ENCODE results near the gene ZNF839.

DNA sequence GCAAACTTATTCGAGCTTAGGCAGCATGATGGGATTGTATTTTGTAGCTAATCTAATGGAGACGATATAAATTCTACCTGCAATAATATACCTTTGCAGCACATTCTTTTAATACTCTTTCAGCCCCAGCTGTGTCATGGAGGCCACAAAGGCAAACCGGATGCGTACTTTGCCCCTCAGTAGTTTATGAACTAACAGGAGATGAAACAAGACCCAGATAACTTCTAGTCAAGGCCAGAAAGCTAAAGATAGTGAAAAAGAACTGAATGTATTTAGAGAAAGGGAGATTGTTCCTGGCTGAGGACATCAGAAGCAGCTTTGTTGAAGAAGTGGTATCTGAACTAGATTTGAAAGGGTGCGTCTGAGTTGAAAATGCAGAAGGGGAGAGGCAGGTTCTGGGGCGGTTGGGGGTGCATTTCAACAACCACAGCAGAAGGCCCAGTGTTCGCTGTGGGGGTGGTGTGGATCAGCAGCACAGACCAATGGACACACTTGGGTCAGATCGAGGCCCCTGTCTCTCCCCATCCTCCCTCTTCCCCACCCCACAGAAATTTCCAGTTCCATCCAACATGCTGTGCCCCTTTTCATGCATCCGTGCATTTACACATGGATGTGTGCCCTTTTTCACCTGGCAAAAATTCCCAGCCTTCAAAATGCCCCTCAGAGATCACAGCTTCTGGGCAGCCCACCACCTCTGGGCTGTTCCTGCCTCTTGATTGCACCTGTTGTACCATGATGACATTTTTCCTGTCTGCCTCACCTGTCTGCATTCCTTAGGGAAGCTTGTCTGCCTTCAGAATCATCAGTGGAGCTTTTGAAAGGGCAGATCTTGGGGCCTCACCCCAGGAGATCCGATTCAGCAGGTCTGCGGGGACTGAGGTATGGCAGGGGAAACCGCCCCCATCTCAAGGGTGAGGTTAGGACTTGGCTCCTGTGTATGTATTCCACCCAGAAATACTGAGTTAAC is 2.2 kb downstream of the ZNF839 start:
- TF ChIP-seq CTCF (IDR thresholded peaks at IDR 0.05; ENCODE audit: insufficient read depth, low read length, poor library complexity, severe bottlenecking) (no peak), EZH2phosphoT487 (conservative IDR thresholded peaks at IDR 0.05; ENCODE audit: low read length) (no peak)
